C4-2B (cell line): ENCODE data around the gene ANKRD13A.
"Not testable (repeated sequence)": the region's sequence is repeated elsewhere in the genome, so short reads cannot be mapped to it uniquely, and the experiment has no call there.

Experiments used
- H3K27ac ChIP-seq: fragments of 450-650 bp; 2 replicates; pipeline ENCODE4 v1.5.1; 2017
- CTCF ChIP-seq: fragments of 450-650 bp; conservative IDR thresholded peaks from 2 replicates; pipeline ENCODE4 v1.5.1; 2017; ENCODE audit warnings: mild to moderate bottlenecking
- ZFX ChIP-seq: fragments of 450-650 bp; IDR thresholded peaks from 2 replicates; pipeline ENCODE4 v1.6.1; 2017

Gene ANKRD13A

GRCh38 chr12:110071967-110072366 lies 72.7 kb downstream of the ANKRD13A start:
- TF ChIP-seq ZFX (no peak), CTCF (no peak)

GRCh38 chr12:110072636-110073035 lies 73.4 kb downstream of the ANKRD13A start:
- not testable (repeated sequence) for H3K27ac ChIP-seq

More at GRCh38 chr12:110071967-110072366, 72.7 kb downstream of the ANKRD13A start:
- H3K27ac ChIP-seq, result no peak overlapping the region

- H3K27ac ChIP-seq, result no peak overlapping the region
- TF ChIP-seq ZFX (no peak), CTCF (no peak)
Measured at GRCh38 chr12:110073049-110073831, 74.0 kb downstream of the ANKRD13A start.

- TF ChIP-seq ZFX (no peak), CTCF (no peak)
- H3K27ac ChIP-seq, result no peak overlapping the region
Measured at GRCh38 chr12:110074089-110074488, 74.9 kb downstream of the ANKRD13A start.

- no peak for TF ChIP-seq CTCF
- no peak overlapping the region for H3K27ac ChIP-seq
Measured at GRCh38 chr12:110075880-110076279, 76.7 kb downstream of the ANKRD13A start.

GRCh38 chr12:110077800-110078199 lies 78.6 kb downstream of the ANKRD13A start:
- TF ChIP-seq CTCF (no peak), ZFX (no peak)
- no peak overlapping the region for H3K27ac ChIP-seq

- H3K27ac ChIP-seq, result no peak overlapping the region
- no peak for TF ChIP-seq ZFX
- no peak for TF ChIP-seq CTCF
Measured at GRCh38 chr12:110079477-110080400, 80.5 kb downstream of the ANKRD13A start.
